Omental fat pad (tissue), 4 donors: Measurements from ENCODE around the gene ZBTB25. TPM values are rescaled to one million over a fixed set of nuclear protein-coding genes. Genes with fewer than 3 reads are reported as not detected.
A peak's percentile ranks its signal among the peaks of the same experiment; 100 is the strongest.

Experiments used
- ATAC-seq: fragments of 150-250 bp; one replicate; pipeline ENCODE4 v1.9.1; 2016; ENCODE audit warnings: mild to moderate bottlenecking, moderate library complexity; ENCODE audit not compliant: low FRiP score
- DNase-seq: peaks from one replicate; pipeline ENCODE4 v3.0.0-alpha.2; 2019; ENCODE audit warnings: low spot score
- total RNA-seq, 4 donors: library from RNA; depleted of rRNA; stranded (reverse); fragments of >200 nt; gene quantifications; one replicate each; pipeline ENCODE4 v1.1.0, GENCODE V29; 2016
- TF ChIP-seq, protein P1 (sequence below), 3 donors: fragments of 450-650 bp; IDR thresholded peaks; one replicate each; pipeline ENCODE4 v1.5.1; 2016 to 2017; ENCODE audit warnings: antibody characterized with exemption in 3 of 3, mild to moderate bottlenecking in 3 of 3, moderate library complexity in 2 of 3

Gene ZBTB25
- total RNA-seq, 4 donors from 2014 or later, result 5.5 to 12.3 (median 8.6) TPM

DNA sequence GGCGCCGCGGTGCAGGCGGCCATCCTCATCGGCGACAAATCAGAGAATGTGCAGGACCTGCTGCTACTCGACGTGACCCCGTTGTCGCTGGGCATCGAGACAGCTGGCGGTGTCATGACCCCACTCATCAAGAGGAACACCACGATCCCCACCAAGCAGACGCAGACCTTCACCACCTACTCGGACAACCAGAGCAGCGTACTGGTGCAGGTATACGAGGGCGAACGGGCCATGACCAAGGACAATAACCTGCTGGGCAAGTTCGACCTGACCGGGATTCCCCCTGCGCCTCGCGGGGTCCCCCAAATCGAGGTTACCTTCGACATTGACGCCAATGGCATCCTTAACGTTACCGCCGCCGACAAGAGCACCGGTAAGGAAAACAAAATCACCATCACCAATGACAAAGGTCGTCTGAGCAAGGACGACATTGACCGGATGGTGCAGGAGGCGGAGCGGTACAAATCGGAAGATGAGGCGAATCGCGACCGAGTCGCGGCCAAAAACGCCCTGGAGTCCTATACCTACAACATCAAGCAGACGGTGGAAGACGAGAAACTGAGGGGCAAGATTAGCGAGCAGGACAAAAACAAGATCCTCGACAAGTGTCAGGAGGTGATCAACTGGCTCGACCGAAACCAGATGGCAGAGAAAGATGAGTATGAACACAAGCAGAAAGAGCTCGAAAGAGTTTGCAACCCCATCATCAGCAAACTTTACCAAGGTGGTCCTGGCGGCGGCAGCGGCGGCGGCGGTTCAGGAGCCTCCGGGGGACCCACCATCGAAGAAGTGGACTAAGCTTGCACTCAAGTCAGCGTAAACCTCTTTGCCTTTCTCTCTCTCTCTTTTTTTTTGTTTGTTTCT lies 38.6 kb upstream of the ZBTB25 start:
- ATAC-seq, result no peak
- TF ChIP-seq, protein P1, sequence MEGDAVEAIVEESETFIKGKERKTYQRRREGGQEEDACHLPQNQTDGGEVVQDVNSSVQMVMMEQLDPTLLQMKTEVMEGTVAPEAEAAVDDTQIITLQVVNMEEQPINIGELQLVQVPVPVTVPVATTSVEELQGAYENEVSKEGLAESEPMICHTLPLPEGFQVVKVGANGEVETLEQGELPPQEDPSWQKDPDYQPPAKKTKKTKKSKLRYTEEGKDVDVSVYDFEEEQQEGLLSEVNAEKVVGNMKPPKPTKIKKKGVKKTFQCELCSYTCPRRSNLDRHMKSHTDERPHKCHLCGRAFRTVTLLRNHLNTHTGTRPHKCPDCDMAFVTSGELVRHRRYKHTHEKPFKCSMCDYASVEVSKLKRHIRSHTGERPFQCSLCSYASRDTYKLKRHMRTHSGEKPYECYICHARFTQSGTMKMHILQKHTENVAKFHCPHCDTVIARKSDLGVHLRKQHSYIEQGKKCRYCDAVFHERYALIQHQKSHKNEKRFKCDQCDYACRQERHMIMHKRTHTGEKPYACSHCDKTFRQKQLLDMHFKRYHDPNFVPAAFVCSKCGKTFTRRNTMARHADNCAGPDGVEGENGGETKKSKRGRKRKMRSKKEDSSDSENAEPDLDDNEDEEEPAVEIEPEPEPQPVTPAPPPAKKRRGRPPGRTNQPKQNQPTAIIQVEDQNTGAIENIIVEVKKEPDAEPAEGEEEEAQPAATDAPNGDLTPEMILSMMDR (IDR thresholded peaks at IDR 0.05), result no peak
- DNase-seq, result no peak

- TF ChIP-seq, protein P1 (IDR thresholded peaks at IDR 0.05), result no peak
- DNase-seq (no peak), ATAC-seq (no peak)
These were observed 37.8 kb upstream of the ZBTB25 start for GRCh38 chr14:64541261-64541971.

GRCh38 chr14:64540208-64541202 lies 36.9 kb upstream of the ZBTB25 start, which contains the start of gene HSPA2:
HSPA2 (plus strand) TSS chr14:64540741; CDS start chr14:64540850, 109 bp downstream.
- TF ChIP-seq, protein P1 (IDR thresholded peaks at IDR 0.05), result peak in 1 of 3 donors; percentile 27
- DNase-seq (peak; percentile 96), ATAC-seq (peak; percentile 98)

DNA sequence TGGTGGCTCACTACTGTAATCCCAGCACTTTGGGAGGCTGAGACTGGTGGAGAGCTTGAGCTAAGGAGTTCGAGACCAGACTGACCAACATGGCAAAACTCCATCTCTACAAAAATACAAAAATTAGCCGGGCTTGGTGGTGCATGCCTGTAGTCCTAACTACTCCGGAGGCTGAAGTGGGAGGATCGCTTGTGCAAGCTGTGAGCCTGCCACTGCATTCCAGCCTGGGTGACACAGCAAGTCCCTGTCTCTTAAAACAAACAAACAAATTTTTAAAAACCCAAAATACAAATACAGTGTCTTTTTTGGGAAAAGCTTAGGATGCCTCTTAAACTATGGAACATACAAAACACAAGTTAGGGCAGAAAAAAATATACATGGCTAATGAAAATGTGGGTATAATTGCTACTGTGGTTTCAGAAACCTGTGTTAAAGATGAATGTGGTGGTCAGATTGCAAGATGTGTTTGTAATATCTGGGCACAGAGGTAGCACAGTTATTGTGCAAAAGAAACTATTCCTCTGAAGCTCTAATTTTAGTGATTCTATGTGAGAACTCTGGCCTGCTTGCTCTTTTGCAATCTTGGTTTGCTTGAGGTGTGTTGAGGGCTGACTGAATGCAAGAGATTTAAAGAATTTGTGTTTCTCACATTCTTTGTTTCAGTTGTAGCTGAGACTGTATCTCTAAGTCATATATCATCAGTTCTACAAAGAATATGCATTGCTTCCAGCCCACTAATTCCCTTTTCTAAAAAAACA lies 33.0 kb upstream of the ZBTB25 start:
- ATAC-seq, result no peak

GRCh38 chr14:64531567-64531966 lies 27.9 kb upstream of the ZBTB25 start:
- TF ChIP-seq, protein P1 (IDR thresholded peaks at IDR 0.05), result no peak
- ATAC-seq (no peak), DNase-seq (no peak)

More for the DNA sequence above, 33.0 kb upstream of the ZBTB25 start:
- TF ChIP-seq, protein P1 (IDR thresholded peaks at IDR 0.05), result no peak
- no peak for DNase-seq

DNA sequence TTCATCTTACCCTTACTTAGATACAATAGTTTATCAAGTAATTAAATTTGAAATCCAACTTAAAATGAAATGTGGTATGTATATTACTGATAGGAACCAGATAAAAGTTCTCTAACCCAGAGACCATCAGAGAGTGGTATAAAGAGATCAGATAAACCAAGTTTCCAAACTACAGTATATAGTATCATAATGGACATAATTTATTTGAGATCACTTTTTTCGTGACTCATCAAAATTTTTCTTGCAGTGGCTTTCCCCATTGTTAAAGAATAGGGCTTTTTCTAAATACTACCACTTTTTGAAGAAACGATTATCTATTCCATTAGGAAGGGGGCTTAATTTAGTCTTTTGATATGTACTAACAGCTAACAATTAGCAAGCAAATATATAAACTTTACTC lies 21.7 kb upstream of the ZBTB25 start:
- ATAC-seq (no peak), DNase-seq (no peak)
- TF ChIP-seq, protein P1 (IDR thresholded peaks at IDR 0.05), result no peak
